SK-N-SH treated with all-trans-retinoic acid at 6 μM for 48 hours (cell line): ENCODE data around the gene CERS4.
"Not testable (repeated sequence)": the region's sequence is repeated elsewhere in the genome, so short reads cannot be mapped to it uniquely, and the experiment has no call there.

ENCODE experiments used
- ATAC-seq: fragments of 200-7000 bp; cut with Tn5 transposase; 3 replicates; pipeline ENCODE4 v1.9.1; 2020; ENCODE audit warnings: mild to moderate bottlenecking, moderate library complexity
- ARNTL ChIP-seq: fragments of 450-650 bp; formaldehyde crosslinking; IDR thresholded peaks from 2 replicates; pipeline ENCODE4 v1.5.0; 2020; ENCODE audit warnings: low read depth, mild to moderate bottlenecking, moderate library complexity, borderline replicate concordance
- CREB5 ChIP-seq: fragments of 250-450 bp; sonication (Bioruptor Pico); IDR thresholded peaks from 2 replicates; pipeline ENCODE4 v1.5.1; 2020; ENCODE audit warnings: low read depth, mild to moderate bottlenecking, moderate library complexity
- CSDC2 ChIP-seq: fragments of 250-450 bp; sonication (Bioruptor Pico); IDR thresholded peaks from 2 replicates; pipeline ENCODE4 v1.5.0; 2020; ENCODE audit warnings: mild to moderate bottlenecking, moderate library complexity
- CSRNP3 ChIP-seq: fragments of 250-450 bp; sonication (Bioruptor Pico); IDR thresholded peaks from 2 replicates; pipeline ENCODE4 v1.5.1; 2021; ENCODE audit warnings: mild to moderate bottlenecking, moderate library complexity
- ESRRG ChIP-seq: fragments of 250-450 bp; sonication (Bioruptor Pico); IDR thresholded peaks from 2 replicates; pipeline ENCODE4 v1.6.1; 2021; ENCODE audit warnings: mild to moderate bottlenecking
- GLIS3 ChIP-seq: fragments of 250-450 bp; sonication (Bioruptor Pico); IDR thresholded peaks from 2 replicates; pipeline ENCODE4 v1.5.0; 2020; ENCODE audit warnings: mild to moderate bottlenecking, moderate library complexity
- ISL1 ChIP-seq: fragments of 250-450 bp; sonication (Bioruptor Pico); IDR thresholded peaks from 2 replicates; pipeline ENCODE4 v2.1.2; 2022; ENCODE audit warnings: mild to moderate bottlenecking, moderate library complexity
- OSR1 ChIP-seq: fragments of 250-450 bp; sonication (Bioruptor Pico); IDR thresholded peaks from 2 replicates; pipeline ENCODE4 v1.8.0; 2022; ENCODE audit warnings: moderate library complexity, mild to moderate bottlenecking, inconsistent platforms
- PATZ1 ChIP-seq: fragments of 250-450 bp; sonication (Bioruptor Pico); IDR thresholded peaks from 2 replicates; pipeline ENCODE4 v1.8.0; 2020; ENCODE audit warnings: mild to moderate bottlenecking, moderate library complexity, borderline replicate concordance
- POU6F1 ChIP-seq: fragments of 250-450 bp; sonication (Bioruptor Pico); IDR thresholded peaks from 2 replicates; pipeline ENCODE4 v1.8.0; 2021; ENCODE audit warnings: low read depth, mild to moderate bottlenecking, moderate library complexity, borderline replicate concordance
- SNAI2 ChIP-seq: fragments of 250-450 bp; sonication (Bioruptor Pico); IDR thresholded peaks from 2 replicates; pipeline ENCODE4 v1.5.0; 2020; ENCODE audit warnings: mild to moderate bottlenecking, moderate library complexity
- TCF4 ChIP-seq: fragments of 250-450 bp; sonication (Bioruptor Pico); IDR thresholded peaks from 2 replicates; pipeline ENCODE4 v1.8.0; 2021; ENCODE audit warnings: mild to moderate bottlenecking, moderate library complexity, borderline replicate concordance
- TOX ChIP-seq: fragments of 250-450 bp; sonication (Bioruptor Pico); IDR thresholded peaks from 2 replicates; pipeline ENCODE4 v1.8.0; 2021; ENCODE audit warnings: mild to moderate bottlenecking, moderate library complexity, borderline replicate concordance
- TSHZ2 ChIP-seq: fragments of 250-450 bp; sonication (Bioruptor Pico); IDR thresholded peaks from 2 replicates; pipeline ENCODE4 v1.5.0; 2020; ENCODE audit warnings: mild to moderate bottlenecking, moderate library complexity
- ZFP3 ChIP-seq: fragments of 250-450 bp; sonication (Bioruptor Pico); IDR thresholded peaks from 2 replicates; pipeline ENCODE4 v1.5.0; 2020; ENCODE audit warnings: mild to moderate bottlenecking, moderate library complexity
- ZFP30 ChIP-seq: fragments of 450-650 bp; formaldehyde crosslinking; IDR thresholded peaks from 2 replicates; pipeline ENCODE4 v1.5.0; 2022; ENCODE audit warnings: mild to moderate bottlenecking, moderate library complexity
- ZNF565 ChIP-seq: fragments of 450-650 bp; formaldehyde crosslinking; conservative IDR thresholded peaks from 2 replicates; pipeline ENCODE4 v1.5.0; 2020; ENCODE audit warnings: low read depth, mild to moderate bottlenecking, moderate library complexity
- ZNF8 ChIP-seq: fragments of 450-650 bp; formaldehyde crosslinking; IDR thresholded peaks from 2 replicates; pipeline ENCODE4 v1.5.0; 2020; ENCODE audit warnings: mild to moderate bottlenecking, moderate library complexity

Gene CERS4

GRCh38 chr19:8262431-8262830 is 53.3 kb downstream of the CERS4 start:
- ATAC-seq, result no peak
- TF ChIP-seq GLIS3 (no peak), OSR1 (no peak), ARNTL (no peak), POU6F1 (no peak), SNAI2 (CRISPR knock-in tag) (no peak), ISL1 (CRISPR knock-in tag) (no peak), CREB5 (CRISPR knock-in tag) (no peak), TCF4 (CRISPR knock-in tag) (no peak)

- not testable (repeated sequence) for ATAC-seq
These were observed 55.1 kb downstream of the CERS4 start for GRCh38 chr19:8264248-8264647.

- no peak for TF ChIP-seq ZFP3
- no peak for TF ChIP-seq ZNF565 (CRISPR knock-in tag)
- no peak for TF ChIP-seq TCF4 (CRISPR knock-in tag)
- TF ChIP-seq ZFP30 (CRISPR knock-in tag), result no peak
- TF ChIP-seq CSDC2 (CRISPR knock-in tag), result no peak
- TF ChIP-seq SNAI2 (CRISPR knock-in tag), result no peak
- no peak for TF ChIP-seq POU6F1
- no peak for TF ChIP-seq TSHZ2 (CRISPR knock-in tag)
- no peak for TF ChIP-seq ZNF8 (CRISPR knock-in tag)
- no peak for TF ChIP-seq CREB5 (CRISPR knock-in tag)
- no peak for TF ChIP-seq GLIS3
- TF ChIP-seq CSRNP3 (CRISPR knock-in tag), result no peak
- no peak for TF ChIP-seq PATZ1
- no peak for TF ChIP-seq ESRRG (CRISPR knock-in tag)
- TF ChIP-seq TOX, result no peak
- ATAC-seq, result no peak
These were observed 56.7 kb downstream of the CERS4 start for GRCh38 chr19:8265872-8266271.
